ENCODE measurements around the gene FLNB.

The FLNB gene

DNA sequence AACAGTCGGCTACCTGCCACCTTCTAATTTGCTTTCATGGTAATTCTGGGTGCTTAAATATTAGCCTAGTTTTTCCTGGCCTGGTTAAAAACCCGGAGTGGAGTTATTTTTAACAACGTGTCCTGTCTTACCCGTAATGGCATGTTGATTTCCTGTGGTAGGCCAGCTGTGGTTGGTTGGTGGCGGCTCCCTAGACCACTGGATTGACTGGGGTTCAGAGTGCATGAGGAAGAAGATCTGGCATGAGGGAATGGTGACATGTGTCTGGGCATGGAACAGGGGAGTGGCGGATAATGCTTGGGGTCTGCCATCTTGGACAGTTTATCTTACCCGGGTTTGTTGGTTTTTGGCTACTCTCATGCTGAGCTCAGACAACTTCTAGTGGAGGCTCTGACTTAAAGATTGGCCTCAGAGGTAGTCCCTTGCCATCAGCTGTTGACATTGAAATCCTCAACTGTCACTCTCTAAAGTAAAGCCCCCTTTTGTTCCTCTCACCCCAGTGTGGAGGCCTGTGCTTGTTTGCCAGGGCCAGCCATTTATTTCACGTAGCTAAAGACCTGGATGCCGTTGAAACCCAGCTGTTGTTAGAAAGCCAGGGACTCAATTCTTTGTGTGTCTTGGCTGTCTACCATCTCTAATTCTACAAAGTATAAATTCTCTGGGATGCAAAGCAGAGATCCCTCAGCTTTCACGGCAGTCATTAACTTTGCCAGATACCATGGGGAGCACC is 121.0 kb downstream of the FLNB start:
- in situ Hi-C loops (cut with MboI; ENCODE audit: low sequenced_read_pairs) = no loop called here

DNA sequence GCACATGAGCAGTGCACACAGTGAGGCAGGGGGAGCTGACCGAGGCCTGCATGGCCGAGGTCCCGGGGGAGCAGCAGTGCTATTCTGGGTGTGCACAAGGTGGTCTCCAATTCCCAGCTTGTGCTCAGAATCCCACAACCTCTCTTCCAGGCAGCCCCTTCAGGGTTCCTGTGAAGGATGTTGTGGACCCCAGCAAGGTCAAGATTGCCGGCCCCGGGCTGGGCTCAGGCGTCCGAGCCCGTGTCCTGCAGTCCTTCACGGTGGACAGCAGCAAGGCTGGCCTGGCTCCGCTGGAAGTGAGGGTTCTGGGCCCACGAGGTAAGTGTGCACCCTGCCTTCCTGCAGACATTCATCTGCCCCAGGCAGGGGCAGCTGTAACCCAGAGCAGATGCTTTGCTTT is 122.4 kb downstream of the FLNB start:
- in situ Hi-C loops (cut with MboI; ENCODE audit: low sequenced_read_pairs) = no loop called here

DNA sequence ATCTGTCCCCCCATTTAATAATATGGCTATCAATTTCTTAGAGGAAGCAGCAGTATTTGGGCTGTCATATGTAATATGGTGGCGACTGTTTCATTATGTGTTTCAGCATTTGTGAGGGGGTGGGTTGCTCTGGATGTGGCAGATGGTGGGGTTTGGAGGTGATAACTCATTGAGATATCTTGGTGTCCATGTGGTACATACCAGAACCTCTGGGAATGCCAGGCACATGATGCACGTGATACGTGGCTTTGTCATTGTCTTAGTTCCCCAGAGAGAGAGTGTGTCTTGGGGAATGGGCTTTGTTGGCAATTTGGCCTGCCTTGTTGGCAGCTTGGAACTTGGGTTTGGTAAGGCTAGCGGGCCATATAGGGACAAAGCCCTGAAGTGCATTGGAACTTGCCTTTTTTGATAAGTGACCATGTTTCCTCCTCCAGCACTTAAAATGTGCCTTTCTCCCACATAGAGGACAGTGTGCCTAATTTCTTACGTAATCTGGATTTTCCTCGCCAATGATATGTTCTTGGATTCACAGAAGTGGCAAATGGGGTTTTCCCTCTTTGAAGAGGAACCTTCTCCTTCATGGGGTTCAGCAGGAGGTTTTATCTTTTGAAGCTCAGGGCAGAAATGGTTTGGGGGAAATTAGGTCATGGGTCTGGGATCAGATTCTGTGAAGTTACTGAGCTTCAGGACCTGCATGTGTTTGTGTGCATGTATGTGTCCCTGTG is 123.0 kb downstream of the FLNB start:
- in situ Hi-C loops (cut with MboI; ENCODE audit: low sequenced_read_pairs) = no loop called here

DNA sequence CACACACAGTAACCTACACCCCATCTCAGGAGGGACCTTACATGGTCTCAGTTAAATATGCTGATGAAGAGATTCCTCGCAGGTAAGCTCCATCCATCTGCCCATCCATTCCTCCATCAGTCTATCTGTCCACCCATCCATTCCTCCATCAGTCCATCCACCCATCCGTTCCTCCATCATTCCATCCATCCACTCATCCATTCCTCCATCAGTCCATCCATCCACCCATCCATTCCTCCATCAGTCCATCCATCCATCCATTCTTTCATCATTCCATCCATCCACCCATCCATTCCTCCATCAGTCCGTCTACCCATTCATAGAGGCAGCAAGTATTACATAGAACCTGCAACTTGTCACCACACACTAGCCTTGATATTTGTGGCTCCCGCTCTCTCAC is 124.6 kb downstream of the FLNB start:
- in situ Hi-C loops (cut with MboI; ENCODE audit: low sequenced_read_pairs) = no loop called here

DNA sequence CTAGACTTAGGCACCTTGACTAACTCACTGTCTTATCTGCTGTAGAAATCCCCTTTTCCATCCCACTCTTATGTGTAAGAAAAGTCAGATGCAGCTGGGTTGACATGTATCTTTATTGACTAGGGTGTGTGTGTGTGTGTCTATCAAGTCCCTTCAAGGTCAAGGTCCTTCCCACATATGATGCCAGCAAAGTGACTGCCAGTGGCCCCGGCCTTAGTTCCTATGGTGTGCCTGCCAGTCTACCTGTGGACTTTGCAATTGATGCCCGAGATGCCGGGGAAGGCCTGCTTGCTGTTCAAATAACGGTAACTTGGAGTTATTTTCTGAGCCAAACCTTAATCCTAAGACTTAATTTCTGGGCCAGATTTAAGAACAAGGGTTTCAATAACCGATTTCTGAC is 126.2 kb downstream of the FLNB start:
- in situ Hi-C loops (cut with MboI; ENCODE audit: low sequenced_read_pairs) = no loop called here

DNA sequence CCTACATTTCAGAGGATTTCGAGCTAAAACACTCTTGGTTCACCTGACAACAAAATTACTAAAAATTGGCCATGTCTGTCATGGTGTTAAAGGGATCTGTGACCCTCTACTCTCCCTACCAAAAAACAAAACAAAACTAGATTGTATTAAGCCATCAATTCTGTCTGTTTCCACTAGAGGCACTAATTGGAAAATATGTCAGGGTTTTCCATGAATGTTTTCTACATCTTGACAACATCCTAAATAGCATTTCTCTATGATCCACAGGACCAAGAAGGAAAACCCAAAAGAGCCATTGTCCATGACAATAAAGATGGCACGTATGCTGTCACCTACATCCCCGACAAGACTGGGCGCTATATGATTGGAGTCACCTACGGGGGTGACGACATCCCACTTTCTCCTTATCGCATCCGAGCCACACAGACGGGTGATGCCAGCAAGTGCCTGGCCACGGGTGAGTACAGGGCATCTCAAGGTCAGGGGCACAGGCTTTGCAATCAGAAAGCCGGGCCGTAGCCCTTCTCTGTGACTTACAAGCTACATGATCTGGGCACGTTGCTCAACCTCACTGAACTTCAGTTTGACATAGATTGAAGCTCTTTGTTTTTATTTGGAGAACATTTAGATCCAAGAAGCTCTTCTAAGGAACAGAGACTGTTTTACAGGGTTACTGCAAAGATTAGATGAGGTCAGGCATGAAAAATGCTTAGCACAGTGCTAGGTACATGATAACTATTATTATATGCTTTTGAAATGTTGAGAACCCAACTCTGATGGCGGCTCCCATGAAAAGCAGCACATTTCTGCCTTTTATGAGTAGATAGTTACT is 127.7 kb downstream of the FLNB start:
- in situ Hi-C loops (cut with MboI; ENCODE audit: low sequenced_read_pairs) = no loop called here

DNA sequence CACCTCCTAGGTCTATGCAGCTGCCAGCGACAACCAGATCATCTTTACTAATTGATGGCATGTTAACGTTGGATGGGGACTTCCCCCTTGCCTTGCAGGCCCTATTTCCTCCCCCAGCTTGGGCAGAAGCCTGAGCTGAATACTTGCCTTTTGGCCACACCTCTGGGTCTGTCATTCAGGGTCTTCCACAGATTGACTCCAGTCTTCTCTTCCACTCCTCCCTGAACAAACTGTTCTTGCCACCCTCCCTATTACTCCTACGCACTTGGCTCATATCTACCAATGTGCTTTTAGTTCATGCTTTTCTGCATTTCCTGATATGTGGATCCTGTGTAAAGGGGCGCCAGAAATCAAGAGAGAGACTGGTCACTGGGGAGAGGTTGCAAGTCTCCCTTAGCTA is 129.1 kb downstream of the FLNB start:
- in situ Hi-C loops (cut with MboI; ENCODE audit: low sequenced_read_pairs) = no loop called here

DNA sequence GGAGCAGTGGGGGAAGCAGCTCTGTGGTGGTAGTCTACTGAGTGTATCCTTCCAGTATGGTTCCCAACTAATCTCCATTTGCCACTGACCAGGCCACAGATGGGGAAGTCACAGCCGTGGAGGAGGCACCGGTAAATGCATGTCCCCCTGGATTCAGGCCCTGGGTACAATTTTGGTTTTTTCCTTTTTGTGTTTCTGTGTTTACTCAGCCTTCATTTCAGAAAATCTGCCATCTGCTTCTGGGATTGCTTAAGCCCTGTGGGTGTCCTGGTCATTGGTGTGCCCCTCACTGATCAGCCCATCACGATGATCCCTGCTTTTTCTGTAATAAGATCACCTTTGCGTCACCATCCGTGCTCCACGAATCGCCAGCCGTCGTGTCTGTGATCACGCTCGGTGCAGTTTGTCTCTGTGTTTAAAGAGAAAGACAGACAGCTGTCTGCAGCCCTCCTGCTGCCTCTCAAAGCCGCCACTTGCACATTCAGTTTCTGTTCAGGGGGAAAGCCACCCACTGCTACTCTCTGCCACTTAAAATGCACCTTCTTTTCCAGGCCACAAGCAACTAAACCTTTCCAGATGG is 133.6 kb downstream of the FLNB start:
- in situ Hi-C loops (cut with MboI; ENCODE audit: low sequenced_read_pairs) = no loop called here

DNA sequence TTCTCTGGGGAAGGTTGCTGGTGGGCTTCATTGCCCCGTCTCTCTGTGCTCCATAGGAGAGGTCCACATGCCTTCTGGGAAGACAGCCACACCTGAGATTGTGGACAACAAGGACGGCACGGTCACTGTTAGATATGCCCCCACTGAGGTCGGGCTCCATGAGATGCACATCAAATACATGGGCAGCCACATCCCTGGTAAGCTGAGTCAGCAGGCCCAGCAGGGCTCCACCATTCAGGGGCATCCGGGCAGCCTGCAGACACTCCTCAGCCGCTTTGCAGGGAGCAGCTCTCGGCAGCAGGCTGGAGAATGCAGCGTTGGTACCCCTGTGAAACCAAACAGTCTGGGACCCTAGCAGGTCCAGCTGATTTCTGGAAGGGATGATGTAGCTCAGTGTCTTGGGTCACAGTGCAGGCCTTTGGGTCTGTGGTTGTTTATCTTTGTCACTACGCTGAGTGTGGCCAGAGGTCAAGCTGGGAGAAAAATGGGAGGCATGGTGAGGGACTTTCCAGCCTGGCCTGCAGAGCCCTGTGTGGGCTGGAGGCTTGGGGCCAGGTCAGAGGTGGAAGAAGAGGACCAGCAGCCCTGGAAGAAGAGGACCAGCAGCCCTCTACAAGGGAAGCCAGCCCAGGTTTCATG is 135.3 kb downstream of the FLNB start:
- in situ Hi-C loops (cut with MboI; ENCODE audit: low sequenced_read_pairs) = no loop called here

DNA sequence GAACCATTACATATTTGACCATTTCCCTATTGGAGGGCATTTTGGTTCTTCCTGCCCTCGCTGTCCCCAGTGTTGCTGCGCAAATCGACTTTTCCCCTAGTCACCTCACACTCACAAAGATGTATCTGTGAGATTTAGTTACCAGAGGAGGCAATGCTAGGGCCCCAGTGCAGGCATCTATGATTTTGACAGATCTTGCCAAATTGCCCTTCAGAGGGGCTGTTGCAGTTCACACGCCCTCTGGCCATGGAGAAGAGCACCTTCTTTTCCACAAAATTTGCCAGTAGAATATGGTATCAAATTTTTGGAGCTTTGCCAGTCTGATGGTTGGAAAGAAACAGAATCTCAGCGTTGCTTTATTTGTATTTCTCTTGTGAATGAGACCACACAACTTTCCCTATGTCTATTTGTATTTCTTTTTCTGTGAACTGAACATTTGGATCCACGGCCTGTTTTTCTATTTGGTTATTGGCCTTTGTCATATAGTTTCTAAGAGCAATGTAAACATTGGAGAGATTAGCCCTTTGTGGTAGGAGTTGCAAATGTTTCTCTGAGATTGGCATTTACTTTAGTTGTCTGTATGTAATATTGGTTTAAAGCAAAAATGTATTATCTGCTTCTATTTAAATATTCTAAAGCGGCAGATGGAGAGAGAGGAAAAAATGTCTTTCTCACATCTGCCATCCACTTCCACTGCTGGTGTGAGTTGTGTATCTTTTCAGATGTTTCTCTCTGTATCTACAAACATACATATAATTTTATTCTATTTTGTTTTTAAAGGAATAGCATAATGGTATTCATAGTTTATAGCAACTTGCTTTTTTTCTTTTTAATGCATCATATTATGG is 136.5 kb downstream of the FLNB start:
- in situ Hi-C loops (cut with MboI; ENCODE audit: low sequenced_read_pairs) = no loop called here

DNA sequence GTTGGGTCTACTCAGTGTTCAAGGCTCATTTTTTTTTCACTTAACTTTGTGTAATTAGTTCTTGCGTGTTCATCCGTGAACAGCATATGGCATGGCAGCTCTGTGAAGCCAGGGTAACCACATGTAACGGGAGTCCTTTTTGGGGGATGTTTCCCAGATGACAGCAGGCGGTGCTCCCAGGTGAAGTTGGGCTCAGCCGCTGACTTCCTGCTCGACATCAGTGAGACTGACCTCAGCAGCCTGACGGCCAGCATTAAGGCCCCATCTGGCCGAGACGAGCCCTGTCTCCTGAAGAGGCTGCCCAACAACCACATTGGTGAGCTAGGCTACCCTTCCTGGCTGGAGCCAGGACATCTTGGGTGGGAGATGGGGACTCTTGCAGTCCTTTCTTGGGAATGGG is 139.8 kb downstream of the FLNB start:
- in situ Hi-C loops (cut with MboI; ENCODE audit: low sequenced_read_pairs) = no loop called here

DNA sequence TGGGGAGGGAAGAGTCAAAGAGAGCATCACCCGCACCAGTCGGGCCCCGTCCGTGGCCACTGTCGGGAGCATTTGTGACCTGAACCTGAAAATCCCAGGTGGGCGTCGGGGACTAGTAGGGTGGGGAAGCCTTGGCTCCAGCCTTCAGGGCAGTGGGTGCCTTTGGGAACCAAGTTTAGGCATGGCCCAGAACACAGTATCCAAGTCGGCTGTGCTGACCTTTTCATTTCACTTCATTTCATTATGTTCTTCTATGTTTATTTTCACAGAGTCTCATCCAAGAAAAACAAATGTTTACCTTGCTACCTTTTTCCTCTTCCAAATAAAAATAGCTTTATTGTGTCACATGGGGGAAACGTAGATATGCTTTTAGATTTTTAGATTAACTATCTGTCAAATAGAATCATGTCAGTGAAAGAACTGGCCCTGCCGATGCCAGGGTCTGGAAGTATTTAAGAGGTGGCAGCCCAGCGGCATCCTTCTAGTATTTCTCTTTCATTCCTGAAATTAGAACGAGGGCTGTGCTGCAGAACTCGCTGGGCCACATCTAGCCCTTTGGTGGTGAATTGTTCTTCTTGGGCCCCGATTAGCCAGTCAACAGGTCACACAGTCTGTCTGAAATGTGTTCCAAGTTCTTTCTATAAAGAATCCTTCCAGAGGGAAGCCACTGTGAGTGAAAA is 142.0 kb downstream of the FLNB start:
- in situ Hi-C loops (cut with MboI; ENCODE audit: low sequenced_read_pairs) = no loop called here

DNA sequence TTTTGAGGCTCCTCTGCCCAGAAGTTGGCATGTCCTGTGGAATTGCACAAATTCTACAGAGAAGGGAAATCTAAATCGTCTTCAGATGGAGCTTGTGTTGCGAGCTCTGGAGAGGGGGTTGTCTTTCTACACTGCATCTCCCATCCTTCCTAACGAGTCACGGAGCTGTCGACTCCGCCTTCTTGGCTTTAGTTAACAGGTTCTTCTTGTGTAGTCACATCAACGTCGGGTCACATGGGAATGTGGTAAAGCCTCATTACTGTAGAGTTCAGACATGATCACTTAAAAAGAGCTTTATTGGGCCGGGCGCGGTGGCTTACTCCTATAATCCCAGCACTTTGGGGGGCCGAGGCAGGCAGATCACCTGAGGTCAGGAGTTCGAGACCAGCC is 142.6 kb downstream of the FLNB start:
- in situ Hi-C loops (cut with MboI; ENCODE audit: low sequenced_read_pairs) = no loop called here

DNA sequence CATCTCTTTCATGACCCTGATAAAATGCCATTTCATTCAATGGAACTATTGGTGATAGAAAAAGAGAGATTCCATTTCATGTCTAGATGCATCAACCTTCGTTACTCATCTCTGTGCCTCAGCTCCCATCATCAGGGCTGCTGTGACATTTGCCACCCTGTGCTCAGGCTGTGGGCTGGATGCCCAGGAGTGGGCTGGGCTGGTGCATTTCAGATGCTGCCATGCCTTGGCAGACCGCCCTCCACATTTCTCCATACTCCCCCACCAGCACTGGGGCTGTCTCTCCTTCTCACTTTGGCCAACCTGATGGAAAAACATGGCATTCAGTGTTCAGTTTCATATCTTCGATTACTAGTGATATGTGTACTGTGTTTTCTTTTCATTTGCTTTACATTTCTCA is 143.4 kb downstream of the FLNB start:
- in situ Hi-C loops (cut with MboI; ENCODE audit: low sequenced_read_pairs) = no loop called here

DNA sequence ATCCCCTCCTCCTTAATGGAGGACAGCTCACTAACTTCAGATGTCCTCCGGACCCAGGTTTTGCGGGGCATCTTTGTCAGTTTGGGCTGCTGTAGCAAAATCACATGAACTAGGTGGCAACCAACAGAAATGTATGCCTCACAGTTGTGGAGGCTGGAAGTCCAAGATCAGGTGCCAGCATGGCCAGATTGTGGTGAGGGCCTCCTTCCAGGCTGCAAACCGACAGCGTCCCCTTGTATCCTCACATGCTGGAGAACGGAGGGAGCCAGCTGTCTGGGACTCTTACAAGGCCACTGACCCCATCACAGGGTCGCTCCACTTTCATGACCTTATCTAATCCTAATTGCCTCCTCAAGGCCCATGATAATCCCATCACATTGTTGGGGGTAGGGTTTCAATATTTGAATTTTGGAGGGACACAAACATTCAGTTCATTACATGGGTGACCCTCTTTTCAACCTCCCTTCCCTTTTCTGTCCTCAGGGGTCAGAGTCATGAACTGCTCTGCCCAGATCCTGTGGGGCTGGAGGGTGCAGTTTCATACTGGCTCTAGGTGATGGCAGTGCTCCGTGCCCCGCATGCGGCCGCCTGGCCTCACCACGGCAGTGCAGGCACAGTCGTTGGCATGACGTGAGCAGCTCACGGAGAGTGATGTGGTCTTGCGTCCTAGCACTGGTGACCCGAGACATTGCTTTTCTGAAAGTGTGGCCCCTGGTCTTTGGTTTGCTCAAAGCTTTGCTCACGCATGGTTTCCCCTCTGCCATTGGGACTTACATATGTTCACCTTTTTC is 144.2 kb downstream of the FLNB start:
- in situ Hi-C loops (cut with MboI; ENCODE audit: low sequenced_read_pairs) = no loop called here

DNA sequence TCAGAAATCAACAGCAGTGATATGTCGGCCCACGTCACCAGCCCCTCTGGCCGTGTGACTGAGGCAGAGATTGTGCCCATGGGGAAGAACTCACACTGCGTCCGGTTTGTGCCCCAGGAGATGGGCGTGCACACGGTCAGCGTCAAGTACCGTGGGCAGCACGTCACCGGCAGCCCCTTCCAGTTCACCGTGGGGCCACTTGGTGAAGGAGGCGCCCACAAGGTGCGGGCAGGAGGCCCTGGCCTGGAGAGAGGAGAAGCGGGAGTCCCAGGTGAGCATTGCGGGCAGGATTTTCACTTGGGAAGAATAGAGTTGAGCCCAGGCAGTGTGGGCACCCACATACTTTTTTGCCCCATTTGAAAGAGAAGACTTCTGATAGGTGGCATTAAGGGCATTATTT is 145.1 kb downstream of the FLNB start:
- in situ Hi-C loops (cut with MboI; ENCODE audit: low sequenced_read_pairs) = no loop called here

DNA sequence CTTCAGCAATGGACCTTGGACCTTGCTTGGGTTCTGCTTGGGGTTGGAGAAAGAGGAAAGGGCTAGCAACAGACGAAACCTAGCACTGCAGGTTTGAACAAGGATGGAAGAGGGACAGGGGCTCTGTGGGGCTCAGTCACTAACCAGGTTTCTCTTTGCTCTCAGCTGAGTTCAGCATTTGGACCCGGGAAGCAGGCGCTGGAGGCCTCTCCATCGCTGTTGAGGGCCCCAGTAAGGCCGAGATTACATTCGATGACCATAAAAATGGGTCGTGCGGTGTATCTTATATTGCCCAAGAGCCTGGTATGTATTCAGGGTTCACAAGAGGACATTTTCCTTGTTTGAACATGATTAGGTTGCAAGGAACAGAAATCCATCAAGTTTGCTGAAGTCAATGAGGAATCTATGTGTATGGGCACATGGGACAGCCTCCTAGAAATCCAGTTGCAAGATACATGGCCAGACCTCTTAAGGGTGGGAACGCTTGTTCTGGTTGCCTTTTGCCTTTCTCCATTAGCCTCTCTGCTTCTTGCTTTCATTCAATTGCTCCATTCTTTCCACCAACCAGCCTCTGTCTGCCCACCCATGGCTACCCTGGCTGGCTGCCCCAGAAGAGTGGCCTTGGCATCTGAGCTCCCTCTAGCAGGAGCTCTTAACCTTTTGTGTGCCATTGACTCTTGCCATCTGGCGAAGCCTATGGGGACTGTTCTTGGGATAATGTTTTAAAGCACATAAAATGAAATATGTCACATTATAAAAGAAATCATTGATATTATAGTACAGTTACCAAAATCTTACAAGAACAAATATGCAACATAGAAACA is 146.6 kb downstream of the FLNB start:
- in situ Hi-C loops (cut with MboI; ENCODE audit: low sequenced_read_pairs) = no loop called here

DNA sequence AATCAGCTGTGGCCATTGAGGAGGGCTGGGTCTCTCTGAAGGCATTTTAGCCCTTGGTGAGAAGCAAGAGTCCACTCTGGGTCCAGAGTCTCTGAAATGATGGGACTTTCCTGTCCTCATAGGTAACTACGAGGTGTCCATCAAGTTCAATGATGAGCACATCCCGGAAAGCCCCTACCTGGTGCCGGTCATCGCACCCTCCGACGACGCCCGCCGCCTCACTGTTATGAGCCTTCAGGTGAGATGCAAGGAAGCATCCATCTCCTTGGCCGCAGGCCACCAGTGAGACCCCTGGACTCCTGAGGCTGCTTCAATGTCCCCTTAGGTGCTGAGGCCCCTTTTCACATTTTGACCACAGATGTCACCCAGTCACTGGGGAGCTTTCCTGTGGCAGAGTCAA is 147.6 kb downstream of the FLNB start:
- in situ Hi-C loops (cut with MboI; ENCODE audit: low sequenced_read_pairs) = no loop called here

All from HL-60/S4 treated with retinoic acid at 250 ng/mL for 4 days and 3 days (cell line).